ENCODE data around the gene SMCO4. TPM values are rescaled to one million over a fixed set of nuclear protein-coding genes. Genes with fewer than 3 reads are reported as not detected.
"Not testable (repeated sequence)": the region's sequence is repeated elsewhere in the genome, so short reads cannot be mapped to it uniquely, and the experiment has no call there.

SMCO4 gene
- total RNA-seq, 1 donor from 2014 or later = 6.8 TPM

- peaks cover 10% of the 10 kb centered on the region for H3K9me3 Mint-ChIP-seq
- no peak for DNase-seq (ENCODE audit: low spot score in 2 of 2, unreplicated experiment in 2 of 2)
- no peaks in the 10 kb centered on the region for H3K36me3 Mint-ChIP-seq
- no peak overlapping the region for H3K27ac Mint-ChIP-seq
- TF ChIP-seq CTCF (IDR thresholded peaks at IDR 0.05; ENCODE audit: unreplicated experiment) = no peak
- H3K4me1 Mint-ChIP-seq = peaks cover 3% of the 10 kb centered on the region
- H3K4me3 Mint-ChIP-seq = no peak overlapping the region
- peaks cover 4% of the 10 kb centered on the region for H3K27me3 Mint-ChIP-seq (ENCODE audit: low read depth)
Observed at GRCh38 chr11:93583490-93583889, 40.3 kb upstream of the SMCO4 start.

GRCh38 chr11:93579187-93579751 lies 36.1 kb upstream of the SMCO4 start:
- Mint-ChIP-seq H3K4me3 (no peak overlapping the region), H3K27me3 (ENCODE audit: low read depth) (peaks cover 5% of the 10 kb centered on the region), H3K27ac (no peak overlapping the region), H3K9me3 (peaks cover 20% of the 10 kb centered on the region), H3K4me1 (no peaks in the 10 kb centered on the region), H3K36me3 (no peaks in the 10 kb centered on the region)
- no peak for DNase-seq (ENCODE audit: low spot score in 2 of 2, unreplicated experiment in 2 of 2)
- no peak for TF ChIP-seq CTCF (IDR thresholded peaks at IDR 0.05; ENCODE audit: unreplicated experiment)

GRCh38 chr11:93577286-93577685 lies 34.1 kb upstream of the SMCO4 start:
- Mint-ChIP-seq H3K27me3 (ENCODE audit: low read depth) (peaks cover 5% of the 10 kb centered on the region), H3K36me3 (no peaks in the 10 kb centered on the region), H3K4me1 (no peaks in the 10 kb centered on the region), H3K9me3 (peaks cover 14% of the 10 kb centered on the region), H3K27ac (no peak overlapping the region), H3K4me3 (no peak overlapping the region)
- TF ChIP-seq CTCF (IDR thresholded peaks at IDR 0.05; ENCODE audit: unreplicated experiment) = no peak
- no peak for DNase-seq (ENCODE audit: low spot score in 2 of 2, unreplicated experiment in 2 of 2)

GRCh38 chr11:93576870-93577269 lies 33.7 kb upstream of the SMCO4 start:
- H3K27me3 Mint-ChIP-seq (ENCODE audit: low read depth); H3K27ac Mint-ChIP-seq; H3K36me3 Mint-ChIP-seq; DNase-seq (ENCODE audit: low spot score in 2 of 2, unreplicated experiment in 2 of 2); H3K4me1 Mint-ChIP-seq; H3K4me3 Mint-ChIP-seq: not testable (repeated sequence)
- peaks cover 14% of the 10 kb centered on the region for H3K9me3 Mint-ChIP-seq

- peaks cover 5% of the 10 kb centered on the region for H3K4me1 Mint-ChIP-seq
- H3K27ac Mint-ChIP-seq = no peak overlapping the region
- no peak for DNase-seq (ENCODE audit: low spot score in 2 of 2, unreplicated experiment in 2 of 2)
- H3K4me3 Mint-ChIP-seq = no peak overlapping the region
- H3K9me3 Mint-ChIP-seq = peaks cover 14% of the 10 kb centered on the region
- peaks cover 5% of the 10 kb centered on the region for H3K27me3 Mint-ChIP-seq (ENCODE audit: low read depth)
- no peak for TF ChIP-seq CTCF (IDR thresholded peaks at IDR 0.05; ENCODE audit: unreplicated experiment)
- no peaks in the 10 kb centered on the region for H3K36me3 Mint-ChIP-seq
Observed at GRCh38 chr11:93574638-93575220, 31.5 kb upstream of the SMCO4 start.

- Mint-ChIP-seq H3K4me1 (peaks cover 5% of the 10 kb centered on the region), H3K27ac (no peak overlapping the region), H3K27me3 (ENCODE audit: low read depth) (peaks cover 5% of the 10 kb centered on the region), H3K36me3 (no peaks in the 10 kb centered on the region), H3K4me3 (no peak overlapping the region), H3K9me3 (peaks cover 10% of the 10 kb centered on the region)
- no peak for TF ChIP-seq CTCF (IDR thresholded peaks at IDR 0.05; ENCODE audit: unreplicated experiment)
- DNase-seq (ENCODE audit: low spot score in 2 of 2, unreplicated experiment in 2 of 2) = no peak
Observed at GRCh38 chr11:93573184-93573583, 30.0 kb upstream of the SMCO4 start.
